ENCODE measurements around the gene KIAA0040. TPM values are rescaled to one million over a fixed set of nuclear protein-coding genes. Genes with fewer than 3 reads are reported as not detected.

Gene KIAA0040
- polyA plus RNA-seq, 1 experiment: 10.8 TPM

GRCh38 chr1:175150596-175151319 is 41.8 kb downstream of the KIAA0040 start:
- H3K4me3 ChIP-seq (ENCODE audit: low read depth, low read length): no peak overlapping the region
- ChIA-PET CTCF (interaction anchor here (0.9 to 5.2 kb wide), 22 partner anchors 8 to 1693 kb away, joined by 3 to 126 read pairs (median 5); no protein-coding TSS in a partner anchor), POLR2A (interaction anchor here (0.6 kb wide), 1 partner anchor 125 kb away, joined by 13 read pairs; no protein-coding TSS in a partner anchor)
- no peaks in the 10 kb centered on the region; the same call in none of the 2 replicates for H3K27me3 ChIP-seq (ENCODE audit: control insufficient read depth, insufficient read depth, low read length)
- DNase-seq (ENCODE audit: low read depth): no peak
- TF ChIP-seq, protein P1, sequence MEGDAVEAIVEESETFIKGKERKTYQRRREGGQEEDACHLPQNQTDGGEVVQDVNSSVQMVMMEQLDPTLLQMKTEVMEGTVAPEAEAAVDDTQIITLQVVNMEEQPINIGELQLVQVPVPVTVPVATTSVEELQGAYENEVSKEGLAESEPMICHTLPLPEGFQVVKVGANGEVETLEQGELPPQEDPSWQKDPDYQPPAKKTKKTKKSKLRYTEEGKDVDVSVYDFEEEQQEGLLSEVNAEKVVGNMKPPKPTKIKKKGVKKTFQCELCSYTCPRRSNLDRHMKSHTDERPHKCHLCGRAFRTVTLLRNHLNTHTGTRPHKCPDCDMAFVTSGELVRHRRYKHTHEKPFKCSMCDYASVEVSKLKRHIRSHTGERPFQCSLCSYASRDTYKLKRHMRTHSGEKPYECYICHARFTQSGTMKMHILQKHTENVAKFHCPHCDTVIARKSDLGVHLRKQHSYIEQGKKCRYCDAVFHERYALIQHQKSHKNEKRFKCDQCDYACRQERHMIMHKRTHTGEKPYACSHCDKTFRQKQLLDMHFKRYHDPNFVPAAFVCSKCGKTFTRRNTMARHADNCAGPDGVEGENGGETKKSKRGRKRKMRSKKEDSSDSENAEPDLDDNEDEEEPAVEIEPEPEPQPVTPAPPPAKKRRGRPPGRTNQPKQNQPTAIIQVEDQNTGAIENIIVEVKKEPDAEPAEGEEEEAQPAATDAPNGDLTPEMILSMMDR (IDR thresholded peaks at IDR 0.05; ENCODE audit: insufficient read depth, low read depth, low read length): no peak
- H3K36me3 ChIP-seq (ENCODE audit: control insufficient read depth, insufficient read depth, low read length): no peaks in the 10 kb centered on the region

DNA sequence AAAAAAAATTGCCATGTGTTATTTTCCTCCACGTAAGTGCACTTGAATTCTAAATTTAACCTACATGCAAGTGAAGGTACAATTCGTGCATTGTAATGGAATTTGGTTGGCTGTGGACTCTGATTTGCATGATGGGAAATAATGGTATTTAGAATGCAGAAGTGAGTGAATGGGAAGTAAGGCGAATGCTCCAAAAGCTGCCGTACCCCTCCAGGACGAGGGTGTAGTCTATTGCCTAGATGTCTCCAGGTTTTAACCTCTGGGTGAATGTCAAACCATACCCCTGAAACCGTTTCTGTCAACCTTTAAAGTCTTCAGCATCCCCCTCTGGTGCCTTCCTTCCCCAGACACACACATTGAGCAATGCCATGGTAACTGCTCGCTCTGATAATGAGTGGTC is 44.5 kb downstream of the KIAA0040 start:
- H3K4me3 ChIP-seq (ENCODE audit: low read depth, low read length): no peak overlapping the region
- no peak for DNase-seq (ENCODE audit: low read depth)
- no peaks in the 10 kb centered on the region; the same call in none of the 2 replicates for H3K27me3 ChIP-seq (ENCODE audit: control insufficient read depth, insufficient read depth, low read length)
- ChIA-PET CTCF (interaction anchor here (1.0 to 5.5 kb wide), 5 partner anchors 8 to 295 kb away, joined by 3 to 82 read pairs (median 34); no protein-coding TSS in a partner anchor), POLR2A (no interaction called here)
- H3K36me3 ChIP-seq (ENCODE audit: control insufficient read depth, insufficient read depth, low read length): no peaks in the 10 kb centered on the region
- TF ChIP-seq, protein P1 (IDR thresholded peaks at IDR 0.05; ENCODE audit: insufficient read depth, low read depth, low read length): no peak

GRCh38 chr1:175147569-175147968 is 45.0 kb downstream of the KIAA0040 start:
- ChIA-PET CTCF (interaction anchor here (1.0 to 5.5 kb wide), 11 partner anchors 8 to 294 kb away, joined by 3 to 82 read pairs (median 8); no protein-coding TSS in a partner anchor), POLR2A (no interaction called here)
- H3K4me3 ChIP-seq (ENCODE audit: low read depth, low read length): no peak overlapping the region
- H3K27me3 ChIP-seq (ENCODE audit: control insufficient read depth, insufficient read depth, low read length): no peaks in the 10 kb centered on the region; the same call in none of the 2 replicates
- TF ChIP-seq, protein P1 (IDR thresholded peaks at IDR 0.05; ENCODE audit: insufficient read depth, low read depth, low read length): no peak
- no peak for DNase-seq (ENCODE audit: low read depth)
- no peaks in the 10 kb centered on the region for H3K36me3 ChIP-seq (ENCODE audit: control insufficient read depth, insufficient read depth, low read length)

DNA sequence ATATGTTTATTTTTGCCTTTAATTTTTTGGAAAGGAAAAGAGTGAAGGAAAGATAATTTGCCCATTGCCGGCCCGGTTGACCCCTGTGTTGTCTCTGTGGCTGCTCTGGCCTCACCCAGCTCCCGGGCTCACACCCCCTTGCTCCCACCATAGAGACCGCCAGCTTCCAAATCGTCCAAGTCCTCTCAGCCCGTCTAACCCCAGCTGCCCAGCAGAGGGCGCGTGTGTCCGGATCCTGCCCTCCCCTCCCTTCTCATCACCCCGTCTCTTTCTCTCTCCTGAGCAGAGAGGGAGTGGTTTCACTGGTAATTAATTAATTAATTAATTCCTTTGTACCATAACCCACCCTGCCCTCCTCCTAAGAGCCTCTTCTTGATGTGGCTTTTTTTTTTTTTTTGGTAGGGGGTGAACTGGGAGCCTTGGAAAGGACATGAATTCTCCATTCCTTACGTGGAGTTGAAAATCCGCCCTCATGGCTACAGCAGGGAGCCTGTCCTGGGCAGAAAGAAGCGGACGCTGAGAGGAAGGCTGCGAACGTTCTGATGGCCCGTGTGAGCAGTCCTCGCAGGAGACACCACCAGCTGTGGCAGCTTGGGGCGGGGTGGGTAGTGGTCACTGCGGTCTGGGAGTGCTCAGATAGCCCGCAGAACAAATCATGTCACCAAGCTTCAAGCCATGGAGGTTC is 45.9 kb downstream of the KIAA0040 start:
- ChIA-PET POLR2A (no interaction called here), CTCF (interaction anchor here (0.6 to 5.5 kb wide), 25 partner anchors 9 to 294 kb away, joined by 3 to 82 read pairs (median 4); no protein-coding TSS in a partner anchor)
- Histone ChIP-seq H3K36me3 (ENCODE audit: control insufficient read depth, insufficient read depth, low read length) (no peaks in the 10 kb centered on the region), H3K27me3 (ENCODE audit: control insufficient read depth, insufficient read depth, low read length) (no peaks in the 10 kb centered on the region; the same call in none of the 2 replicates), H3K4me3 (ENCODE audit: low read depth, low read length) (no peak overlapping the region)
- TF ChIP-seq, protein P1 (IDR thresholded peaks at IDR 0.05; ENCODE audit: insufficient read depth, low read depth, low read length): peak; percentile 97
- no peak for DNase-seq (ENCODE audit: low read depth)

All from BJ (cell line).